Endothelial cell of umbilical vein (primary cell): Measurements from ENCODE around the gene TNFRSF21. TPM values are rescaled to one million over a fixed set of nuclear protein-coding genes. Genes with fewer than 3 reads are reported as not detected.

Source experiments
- BruUV-seq: library from RNA; stranded (reverse); fragments of 400-500 nt; replicated peaks from 2 replicates; lab custom pipeline; 2021; lab: Mats Ljungman, UMichigan
- CTCF ChIA-PET: fragments of 300-600, 350-600 bp; sonication (Branson Sonifier 250); formaldehyde crosslinking; loops from one replicate; lab custom pipeline; 2021; ENCODE audit warnings: antibody characterized with exemption, inconsistent platforms; lab: Charles Lee
- POLR2A ChIA-PET: fragments of 300-600, 350-600 bp; sonication (Branson Sonifier 250); formaldehyde crosslinking; loops from one replicate; lab custom pipeline; 2021; ENCODE audit warnings: antibody characterized with exemption, inconsistent platforms; lab: Charles Lee
- DNase-seq: peaks from one replicate; pipeline ENCODE4 v3.0.0-alpha.2; 2011; ENCODE audit warnings: low read depth, low spot score
- FAIRE-seq: peaks from 2 replicates; lab custom pipeline; 2011; peaks lifted over from hg19 to GRCh38; lab: Jason Lieb, UNC
- H2AFZ ChIP-seq: 2 replicates; pipeline ENCODE4 v1.6.0; 2012; ENCODE audit warnings: low read depth, low read length, control low read depth, inconsistent platforms
- H3K27ac ChIP-seq: 2 replicates; pipeline ENCODE4 v1.5.1; 2011; ENCODE audit warnings: low read depth, mild to moderate bottlenecking, control low read depth, low read length, moderate library complexity; ENCODE audit not compliant: insufficient read depth
- H3K27me3 ChIP-seq, 2 experiments: 2 replicates each; pipeline versions ENCODE4 v1.6.0 to v1.6.1; 2011; ENCODE audit warnings: low read length in 2 of 2, mixed read lengths in 1 of 2; ENCODE audit not compliant: control insufficient read depth in 2 of 2, insufficient read depth in 2 of 2
- H3K36me3 ChIP-seq, 2 experiments: 2 replicates in 1 of 2; 3 replicates in 1 of 2; pipeline ENCODE4 v1.5.1; 2011; ENCODE audit warnings: low read length in 2 of 2, mild to moderate bottlenecking in 1 of 2, moderate library complexity in 1 of 2; ENCODE audit not compliant: control insufficient read depth in 2 of 2, insufficient read depth in 2 of 2; ENCODE audit errors: extremely low read depth in 1 of 2
- H3K4me1 ChIP-seq: 3 replicates; pipeline ENCODE4 v1.5.1; 2011; ENCODE audit warnings: mild to moderate bottlenecking, low read length; ENCODE audit not compliant: control insufficient read depth, insufficient read depth; ENCODE audit errors: extremely low read depth
- H3K4me2 ChIP-seq: 2 replicates; pipeline ENCODE4 v1.6.1; 2011; ENCODE audit warnings: low read length, control low read depth, mixed read lengths; ENCODE audit not compliant: insufficient read depth
- H3K4me3 ChIP-seq, 3 experiments: fragments of 200-600 bp in 1 of 3; sonication (generic), shearing (Covaris generic) in 1 of 3; replicated peaks in 1 of 3; 2 replicates each; pipeline ENCODE4 v1.5.1; 2011 to 2016; ENCODE audit warnings: control low read depth in 3 of 3, low read length in 3 of 3, mild to moderate bottlenecking in 2 of 3, inconsistent platforms in 1 of 3, low read depth in 1 of 3, moderate library complexity in 1 of 3; ENCODE audit not compliant: insufficient read depth in 1 of 3
- H3K79me2 ChIP-seq: 2 replicates; pipeline ENCODE4 v1.6.0; 2012; ENCODE audit warnings: low read length, inconsistent platforms; ENCODE audit not compliant: control insufficient read depth, insufficient read depth
- H3K9ac ChIP-seq: replicated peaks from 2 replicates; pipeline ENCODE3; 2011; ENCODE audit warnings: low read length, control low read depth; ENCODE audit not compliant: insufficient read depth; ENCODE audit errors: extremely low read depth
- H3K9me1 ChIP-seq: replicated peaks from 3 replicates; pipeline ENCODE4 v1.6.0; 2011; ENCODE audit warnings: mild to moderate bottlenecking, low read length; ENCODE audit not compliant: control insufficient read depth, insufficient read depth; ENCODE audit errors: extremely low read depth
- H3K9me3 ChIP-seq: replicated peaks from 2 replicates; pipeline ENCODE4 v1.5.1; 2012; ENCODE audit warnings: low read length, inconsistent platforms; ENCODE audit not compliant: control insufficient read depth, insufficient read depth
- H4K20me1 ChIP-seq: replicated peaks from 2 replicates; pipeline ENCODE3; 2011; ENCODE audit warnings: mild to moderate bottlenecking, low read length; ENCODE audit not compliant: control insufficient read depth, insufficient read depth; ENCODE audit errors: extremely low read depth
- EZH2 ChIP-seq: IDR thresholded peaks from 2 replicates; pipeline ENCODE4 v1.6.1; 2012; ENCODE audit warnings: borderline replicate concordance, low read depth, mild to moderate bottlenecking, moderate library complexity, low read length, inconsistent platforms; ENCODE audit not compliant: severe bottlenecking
- FOS ChIP-seq: IDR thresholded peaks from 2 replicates; pipeline ENCODE4 v1.6.1; 2011; ENCODE audit warnings: mild to moderate bottlenecking, low read length, moderate library complexity, borderline replicate concordance; ENCODE audit not compliant: insufficient read depth
- GATA2 ChIP-seq: IDR thresholded peaks from 2 replicates; pipeline ENCODE4 v1.7.0; 2011; ENCODE audit warnings: low read depth, mild to moderate bottlenecking, moderate library complexity, mixed read lengths, low read length; ENCODE audit not compliant: insufficient read length, insufficient read depth
- JUN ChIP-seq: IDR thresholded peaks from 2 replicates; pipeline ENCODE4 v1.6.1; 2011; ENCODE audit warnings: borderline replicate concordance, low read depth; ENCODE audit not compliant: insufficient read length, insufficient read depth
- MAX ChIP-seq: IDR thresholded peaks from 2 replicates; pipeline ENCODE4 v1.6.1; 2011; ENCODE audit not compliant: insufficient read depth, insufficient read length
- MYC ChIP-seq: IDR thresholded peaks from one replicate; pipeline ENCODE4 v1.6.1; 2011; ENCODE audit warnings: mild to moderate bottlenecking, low read depth, low read length
- POLR2A ChIP-seq: IDR thresholded peaks from 2 replicates; pipeline ENCODE4 v1.6.1; 2012; ENCODE audit warnings: low read depth, mild to moderate bottlenecking, control low read depth, low read length
- POLR2AphosphoS5 ChIP-seq: IDR thresholded peaks from 2 replicates; pipeline ENCODE4 v1.6.1; 2012; ENCODE audit warnings: low read depth, mild to moderate bottlenecking, control low read depth, low read length, moderate library complexity; ENCODE audit not compliant: insufficient read depth
- dilution Hi-C: fragments of 300-500 bp; cut with MboI; formaldehyde crosslinking; loops from one replicate; pipeline ENCODE4 v1.15.0; 2019; ENCODE audit warnings: low sequenced_read_pairs; ENCODE audit not compliant: extremely low pct_ligation_motif_present
- intact Hi-C: fragments of 100-400 bp; cut with micrococcal nuclease; formaldehyde crosslinking; loops from one replicate; pipeline ENCODE4 v1.10.0; 2022
- polyA plus RNA-seq, 4 experiments: library from polyadenylated mRNA; depleted of rRNA in 3 of 4; stranded (reverse) in 3 of 4; unstranded in 1 of 4; fragments of >200 nt; gene quantifications; 2 replicates each; pipeline versions ENCODE4 v1.2.1 to v1.2.3, GENCODE V29; 2011 to 2012; ENCODE audit warnings: missing spikeins in 1 of 4
- total RNA-seq: library from RNA; stranded (reverse); gene quantifications from 2 replicates; pipeline ENCODE4 v1.2.3, GENCODE V29; 2021
- TF ChIP-seq, protein P1 (sequence below), 2 donors: IDR thresholded peaks; 1 replicate in 1 of 2; 2 replicates in 1 of 2; pipeline ENCODE4 v1.5.1; 2011; ENCODE audit warnings: low read length in 2 of 2, mild to moderate bottlenecking in 2 of 2, moderate library complexity in 2 of 2, control low read depth in 1 of 2, inconsistent platforms in 1 of 2, low read depth in 1 of 2; ENCODE audit not compliant: insufficient read depth in 1 of 2; ENCODE audit errors: extremely low read depth in 1 of 2

The TNFRSF21 gene
- total and polyA plus RNA-seq, 2 donors (not counting 3 experiments of a cell fraction or from before 2014, with no cell fraction given): 26.0 to 40.6 TPM

DNA sequence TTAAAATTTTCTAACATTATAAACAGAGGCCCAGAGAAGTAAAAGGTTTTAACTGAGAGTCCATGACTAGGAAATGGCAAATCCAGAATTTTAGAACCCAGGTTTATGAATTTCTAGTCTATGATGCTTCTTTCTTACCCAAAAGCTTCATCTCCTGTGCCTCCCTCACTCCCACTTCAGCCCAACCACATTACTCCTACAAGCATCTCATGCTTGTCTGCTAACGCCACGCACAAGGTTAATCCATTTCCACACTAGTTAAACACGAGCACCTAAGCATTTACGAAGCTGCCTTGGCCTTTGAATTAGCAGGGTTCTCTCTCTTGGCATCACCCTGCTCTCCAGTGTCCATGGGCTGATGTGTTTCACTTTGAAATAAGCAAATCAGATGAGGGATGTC, 32.0 kb downstream of the TNFRSF21 start:
- ChIA-PET POLR2A (no interaction called here), CTCF (interaction anchor here (1.1 kb wide), 1 partner anchor 27 kb away, joined by 3 read pairs; no protein-coding TSS in a partner anchor)
- dilution Hi-C loops: no loop called here
- Histone ChIP-seq H3K27me3 (no peaks in the 10 kb centered on the region), H3K9ac (no peak overlapping the region), H3K4me3 (no peak overlapping the region), H3K4me2 (no peak overlapping the region), H3K9me1 (no peaks in the 10 kb centered on the region), H3K36me3 (peaks cover 0 to 11% of the 10 kb centered on the region in 2 experiments), H3K27ac (no peak overlapping the region), H3K9me3 (no peaks in the 10 kb centered on the region), H3K79me2 (no peaks in the 10 kb centered on the region), H4K20me1 (no peaks in the 10 kb centered on the region), H2AFZ (no peak overlapping the region), H3K4me1 (no peaks in the 10 kb centered on the region)
- intact Hi-C loops: no loop called here
- no peak for TF ChIP-seq FOS
- no peak for TF ChIP-seq POLR2AphosphoS5
- TF ChIP-seq, protein P1, sequence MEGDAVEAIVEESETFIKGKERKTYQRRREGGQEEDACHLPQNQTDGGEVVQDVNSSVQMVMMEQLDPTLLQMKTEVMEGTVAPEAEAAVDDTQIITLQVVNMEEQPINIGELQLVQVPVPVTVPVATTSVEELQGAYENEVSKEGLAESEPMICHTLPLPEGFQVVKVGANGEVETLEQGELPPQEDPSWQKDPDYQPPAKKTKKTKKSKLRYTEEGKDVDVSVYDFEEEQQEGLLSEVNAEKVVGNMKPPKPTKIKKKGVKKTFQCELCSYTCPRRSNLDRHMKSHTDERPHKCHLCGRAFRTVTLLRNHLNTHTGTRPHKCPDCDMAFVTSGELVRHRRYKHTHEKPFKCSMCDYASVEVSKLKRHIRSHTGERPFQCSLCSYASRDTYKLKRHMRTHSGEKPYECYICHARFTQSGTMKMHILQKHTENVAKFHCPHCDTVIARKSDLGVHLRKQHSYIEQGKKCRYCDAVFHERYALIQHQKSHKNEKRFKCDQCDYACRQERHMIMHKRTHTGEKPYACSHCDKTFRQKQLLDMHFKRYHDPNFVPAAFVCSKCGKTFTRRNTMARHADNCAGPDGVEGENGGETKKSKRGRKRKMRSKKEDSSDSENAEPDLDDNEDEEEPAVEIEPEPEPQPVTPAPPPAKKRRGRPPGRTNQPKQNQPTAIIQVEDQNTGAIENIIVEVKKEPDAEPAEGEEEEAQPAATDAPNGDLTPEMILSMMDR (IDR thresholded peaks at IDR 0.05; ENCODE audit: extremely low read depth in 1 of 2, insufficient read depth in 1 of 2, low read depth in 1 of 2, low read length in 2 of 2): no peak
- no peak for TF ChIP-seq MYC
- no peak for TF ChIP-seq POLR2A
- no peak for TF ChIP-seq JUN
- no peak for TF ChIP-seq GATA2
- TF ChIP-seq MAX: no peak
- no peak for TF ChIP-seq EZH2
- FAIRE-seq (no peak), DNase-seq (no peak)
- no TSS peak for BruUV-seq
